H1 (cell line): ENCODE data around the gene SULF2. TPM values are rescaled to one million over a fixed set of nuclear protein-coding genes. Genes with fewer than 3 reads are reported as not detected.

Experiments used
- CTCF ChIA-PET: fragments of 300-600 bp; sonication (Branson Sonifier 250); formaldehyde crosslinking; loops from one replicate; lab custom pipeline; 2021; ENCODE audit not compliant: partially characterized antibody; lab: Charles Lee
- POLR2A ChIA-PET: fragments of 300-600 bp; sonication (Branson Sonifier 250); formaldehyde crosslinking; loops from one replicate; lab custom pipeline; 2021; ENCODE audit warnings: inconsistent platforms; ENCODE audit not compliant: partially characterized antibody; lab: Charles Lee
- DNase-seq, 2 experiments: peaks; one replicate each; pipeline versions ENCODE4 v3.0.0 to v3.0.0-alpha.2; 2010 to 2022; ENCODE audit warnings: low spot score in 2 of 2, low read depth in 1 of 2, mixed read lengths in 1 of 2
- FAIRE-seq: peaks from 2 replicates; lab custom pipeline; 2011; peaks lifted over from hg19 to GRCh38; lab: Jason Lieb, UNC
- H2AFZ ChIP-seq: 2 replicates; pipeline ENCODE4 v1.8.1; 2012; ENCODE audit warnings: low read length, inconsistent platforms
- H2AK5ac ChIP-seq: 2 replicates; pipeline ENCODE4 v1.6.1; 2013; ENCODE audit warnings: low read depth, low read length
- H2BK120ac ChIP-seq: replicated peaks from 2 replicates; pipeline ENCODE3; 2013; ENCODE audit warnings: low read depth, low read length, inconsistent platforms
- H2BK12ac ChIP-seq: 2 replicates; pipeline ENCODE4 v1.6.1; 2013; ENCODE audit warnings: low read depth, low read length
- H2BK15ac ChIP-seq: 2 replicates; pipeline ENCODE4 v1.6.1; 2013; ENCODE audit warnings: low read length
- H2BK20ac ChIP-seq: 2 replicates; pipeline ENCODE4 v1.6.1; 2013; ENCODE audit warnings: low read length
- H2BK5ac ChIP-seq: 2 replicates; pipeline ENCODE4 v1.6.1; 2013; ENCODE audit warnings: low read depth, low read length
- H3K14ac ChIP-seq: 2 replicates; pipeline ENCODE4 v1.6.1; 2013; ENCODE audit warnings: inconsistent platforms; ENCODE audit not compliant: insufficient read length
- H3K18ac ChIP-seq: 2 replicates; pipeline ENCODE4 v1.6.1; 2013; ENCODE audit warnings: low read length; ENCODE audit errors: extremely low read depth
- H3K23ac ChIP-seq: 2 replicates; pipeline ENCODE4 v1.6.1; 2013; ENCODE audit warnings: inconsistent platforms; ENCODE audit not compliant: insufficient read length
- H3K23me2 ChIP-seq: 2 replicates; pipeline ENCODE4 v1.6.1; 2013; ENCODE audit warnings: low read depth, low read length
- H3K27ac ChIP-seq: 2 replicates; pipeline ENCODE4 v1.6.1; 2011; ENCODE audit warnings: low read depth, low read length, inconsistent platforms
- H3K27me3 ChIP-seq, 4 experiments: replicated peaks in 1 of 4; 1 replicate in 1 of 4; 2 replicates in 3 of 4; pipeline versions ENCODE4 v1.6.1 to v1.8.1; 2011 to 2013; ENCODE audit warnings: low read length in 3 of 4, mild to moderate bottlenecking in 3 of 4, inconsistent platforms in 2 of 4, mixed read lengths in 2 of 4, moderate library complexity in 1 of 4; ENCODE audit not compliant: control insufficient read depth in 3 of 4, insufficient read depth in 3 of 4; ENCODE audit errors: extremely low read depth in 1 of 4
- H3K36me3 ChIP-seq, 4 experiments: 2 replicates each; pipeline versions ENCODE4 v1.6.1 to v1.8.1; 2011 to 2013; ENCODE audit warnings: mild to moderate bottlenecking in 4 of 4, low read length in 3 of 4, moderate library complexity in 2 of 4, control low read depth in 1 of 4, inconsistent platforms in 1 of 4; ENCODE audit not compliant: insufficient read depth in 4 of 4, control insufficient read depth in 2 of 4
- H3K4ac ChIP-seq: replicated peaks from 2 replicates; pipeline ENCODE3; 2013; ENCODE audit warnings: low read length, low read depth, mixed read lengths, inconsistent platforms; ENCODE audit not compliant: insufficient read length
- H3K4me1 ChIP-seq, 4 experiments: replicated peaks in 1 of 4; 1 replicate in 1 of 4; 2 replicates in 3 of 4; pipeline versions ENCODE4 v1.6.1 to v1.8.1; 2011 to 2013; ENCODE audit warnings: low read length in 3 of 4, inconsistent platforms in 2 of 4, mixed read lengths in 1 of 4; ENCODE audit not compliant: insufficient read depth in 4 of 4, control insufficient read depth in 3 of 4
- H3K4me2 ChIP-seq, 2 experiments: 2 replicates each; pipeline versions ENCODE4 v1.6.1 to v1.8.1; 2011 to 2013; ENCODE audit warnings: low read depth in 2 of 2, low read length in 2 of 2, control low read depth in 1 of 2, inconsistent platforms in 1 of 2, mild to moderate bottlenecking in 1 of 2; ENCODE audit not compliant: insufficient read depth in 1 of 2
- H3K4me3 ChIP-seq, 4 experiments: fragments of 200-600, 300-600 bp in 1 of 4; sonication (generic), shearing (Covaris generic), sonication (Bioruptor Twin) in 1 of 4; 2 replicates each; pipeline versions ENCODE4 v1.5.1 to v1.8.1; 2011 to 2016; ENCODE audit warnings: low read length in 4 of 4, low read depth in 3 of 4, control low read depth in 2 of 4, inconsistent platforms in 2 of 4, mild to moderate bottlenecking in 2 of 4, mixed read lengths in 1 of 4, moderate library complexity in 1 of 4; ENCODE audit not compliant: insufficient read depth in 2 of 4; ENCODE audit errors: extremely low read depth in 1 of 4
- H3K56ac ChIP-seq: replicated peaks from 2 replicates; pipeline ENCODE3; 2013; ENCODE audit warnings: low read depth, mild to moderate bottlenecking, mixed read lengths, low read length, inconsistent platforms; ENCODE audit not compliant: insufficient read length
- H3K79me1 ChIP-seq: 2 replicates; pipeline ENCODE4 v1.6.1; 2013; ENCODE audit warnings: low read depth, low read length, control low read depth
- H3K79me2 ChIP-seq, 2 experiments: 2 replicates each; pipeline versions ENCODE4 v1.6.1 to v1.8.1; 2012 to 2013; ENCODE audit warnings: low read length in 2 of 2, mild to moderate bottlenecking in 2 of 2, inconsistent platforms in 1 of 2; ENCODE audit not compliant: insufficient read depth in 2 of 2, control insufficient read depth in 1 of 2
- H3K9ac ChIP-seq, 4 experiments: replicated peaks in 1 of 4; 1 replicate in 1 of 4; 2 replicates in 3 of 4; pipeline versions ENCODE4 v1.6.1 to v1.8.1; 2011 to 2013; ENCODE audit warnings: low read depth in 3 of 4, low read length in 3 of 4, control low read depth in 2 of 4, mild to moderate bottlenecking in 2 of 4, moderate library complexity in 2 of 4, inconsistent platforms in 1 of 4; ENCODE audit errors: extremely low read depth in 1 of 4
- H3K9me3 ChIP-seq, 2 experiments: 2 replicates each; pipeline versions ENCODE4 v1.6.1 to v1.8.1; 2012 to 2013; ENCODE audit warnings: mild to moderate bottlenecking in 2 of 2, moderate library complexity in 2 of 2, control low read depth in 1 of 2, inconsistent platforms in 1 of 2, low read depth in 1 of 2, low read length in 1 of 2, mixed read lengths in 1 of 2; ENCODE audit not compliant: insufficient read depth in 2 of 2
- H4K20me1 ChIP-seq, 2 experiments: replicated peaks in 1 of 2; 2 replicates each; pipeline versions ENCODE3 to v1.8.1; 2011 to 2013; ENCODE audit warnings: inconsistent platforms in 2 of 2, low read length in 2 of 2, mild to moderate bottlenecking in 1 of 2; ENCODE audit not compliant: insufficient read depth in 2 of 2, control insufficient read depth in 1 of 2
- H4K5ac ChIP-seq: 2 replicates; pipeline ENCODE4 v1.6.1; 2013; ENCODE audit warnings: low read length, low read depth, mixed read lengths, inconsistent platforms; ENCODE audit not compliant: insufficient read length
- H4K8ac ChIP-seq: 2 replicates; pipeline ENCODE4 v1.8.0; 2013; ENCODE audit warnings: mild to moderate bottlenecking, moderate library complexity, low read length, inconsistent platforms; ENCODE audit not compliant: insufficient read depth; ENCODE audit errors: extremely low read depth
- H4K91ac ChIP-seq: replicated peaks from 2 replicates; pipeline ENCODE3; 2013; ENCODE audit warnings: low read length, mixed read lengths, inconsistent platforms; ENCODE audit not compliant: insufficient read length
- SAP30 ChIP-seq: fragments of 300-600 bp; sonication (generic); IDR thresholded peaks from 2 replicates; pipeline ENCODE4 v1.7.1; 2012; ENCODE audit warnings: low read length, moderate library complexity, mild to moderate bottlenecking, inconsistent platforms; ENCODE audit not compliant: insufficient read depth, insufficient replicate concordance
- WGBS, 2 experiments: shearing (Covaris generic) in 1 of 2; methylation state at CpG; one replicate each; pipeline versions ENCODE4 v1.1.6 to v1.1.7; 2013 to 2015; ENCODE audit warnings: low lambda C conversion rate in 2 of 2, mixed read lengths in 2 of 2, inconsistent platforms in 1 of 2, low coverage in 1 of 2, missing lambda C conversion rate in 1 of 2; ENCODE audit not compliant: insufficient replicate concordance in 2 of 2, insufficient coverage in 1 of 2, insufficient read length in 1 of 2; ENCODE audit errors: extremely low coverage in 1 of 2, missing lambda C conversion rate in 1 of 2; 5-methylcytosine and 5-hydroxymethylcytosine counted together
- polyA plus RNA-seq, 7 experiments: library from polyadenylated mRNA; depleted of rRNA in 3 of 7; stranded (reverse) in 5 of 7; unstranded in 2 of 7; fragments of >200 nt in 5 of 7; fragments of 200-250 nt in 2 of 7; gene quantifications; 1 replicate in 5 of 7; 2 replicates in 1 of 7; 4 replicates in 1 of 7; pipeline versions ENCODE4 v1.2.1 to v1.2.3, GENCODE V29; 2011 to 2013; ENCODE audit warnings: missing spikeins in 2 of 7, mixed read lengths in 2 of 7
- total RNA-seq: library from RNA; stranded (reverse); fragmentation: NEBNext Ultra II Directional; extraction: Animal tissue kit (Norgen Biotek cat#: 25700); gene quantifications from 2 replicates; pipeline ENCODE4 v1.2.1, GENCODE V29; 2021
- TF ChIP-seq, protein P1 (sequence below): IDR thresholded peaks from 2 replicates; pipeline ENCODE4 v1.6.1; 2012; ENCODE audit warnings: inconsistent platforms

The SULF2 gene
- total and polyA plus RNA-seq, 2 of the 8 experiments (the other 6 are each of a cell fraction or from before 2014, with no cell fraction given), result 15.7 to 28.2 TPM

- no peak overlapping the region for H2AFZ ChIP-seq
- no peak overlapping the region for H2BK20ac ChIP-seq
- peaks cover 0 to 3% (median 1%) of the 10 kb centered on the region in 4 experiments; a peak in 2 of 7 replicates for H3K4me1 ChIP-seq
- H4K8ac ChIP-seq, result no peak overlapping the region
- no peak overlapping the region for H2BK5ac ChIP-seq
- no peaks in the 10 kb centered on the region for H4K20me1 ChIP-seq
- no peak overlapping the region for H3K9ac ChIP-seq
- H3K27me3 ChIP-seq, result peaks cover 0 to 3% (median under 1%) of the 10 kb centered on the region in 4 experiments; a peak in 1 of 7 replicates
- H3K4me3 ChIP-seq, result no peak overlapping the region
- H3K27ac ChIP-seq, result no peak overlapping the region
- no peak overlapping the region for H2BK15ac ChIP-seq
- no peak overlapping the region for H2BK12ac ChIP-seq
- H3K79me2 ChIP-seq, result no peaks in the 10 kb centered on the region
- no peaks in the 10 kb centered on the region for H3K79me1 ChIP-seq
- no peak for FAIRE-seq
- H3K4me2 ChIP-seq, result no peak overlapping the region
- H3K18ac ChIP-seq, result no peak overlapping the region
- DNase-seq, result no peak
- WGBS, 2 experiments, result 83% methylated on average over 7 of the region's 7 CpGs; no CpG with 5 or more reads in 1 of the 2 experiments
- no peaks in the 10 kb centered on the region for H3K23me2 ChIP-seq
- POLR2A ChIA-PET, result interaction anchor here (0.9 kb wide), 1 partner anchor 8 kb away, joined by 3 read pairs; no protein-coding TSS in a partner anchor
- no peaks in the 10 kb centered on the region for H3K9me3 ChIP-seq
- no peak overlapping the region for H3K14ac ChIP-seq
- CTCF ChIA-PET, result interaction anchor here (0.6 to 1.5 kb wide), 4 partner anchors 36 to 1086 kb away, joined by 3 to 4 read pairs (median 3); no protein-coding TSS in a partner anchor
- H3K23ac ChIP-seq, result no peak overlapping the region
- H4K5ac ChIP-seq, result no peak overlapping the region
- no peak overlapping the region for H3K56ac ChIP-seq
- no peak overlapping the region for H3K4ac ChIP-seq
- H2BK120ac ChIP-seq, result no peak overlapping the region
- H3K36me3 ChIP-seq, result no peaks in the 10 kb centered on the region
- no peak overlapping the region for H4K91ac ChIP-seq
- TF ChIP-seq SAP30, result no peak
- TF ChIP-seq, protein P1, sequence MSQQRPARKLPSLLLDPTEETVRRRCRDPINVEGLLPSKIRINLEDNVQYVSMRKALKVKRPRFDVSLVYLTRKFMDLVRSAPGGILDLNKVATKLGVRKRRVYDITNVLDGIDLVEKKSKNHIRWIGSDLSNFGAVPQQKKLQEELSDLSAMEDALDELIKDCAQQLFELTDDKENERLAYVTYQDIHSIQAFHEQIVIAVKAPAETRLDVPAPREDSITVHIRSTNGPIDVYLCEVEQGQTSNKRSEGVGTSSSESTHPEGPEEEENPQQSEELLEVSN, result no peak
- no peak overlapping the region for H2AK5ac ChIP-seq
These were observed 33.2 kb upstream of the SULF2 start for GRCh38 chr20:47818466-47818865.
